CD14-positive monocyte (primary cell): ENCODE data around the gene NPLOC4. TPM values are rescaled to one million over a fixed set of nuclear protein-coding genes. Genes with fewer than 3 reads are reported as not detected.

Experiments
- DNase-seq, 3 donors: peaks; one replicate each; pipeline ENCODE4 v3.0.0-alpha.2; 2011 to 2022
- H2AFZ ChIP-seq: 2 replicates; pipeline ENCODE4 v1.6.0; 2012; ENCODE audit warnings: mild to moderate bottlenecking, low read depth, low read length, inconsistent platforms; ENCODE audit not compliant: insufficient read depth, poor library complexity, severe bottlenecking
- H3K27ac ChIP-seq, 2 donors: 1 replicate in 1 of 2; 2 replicates in 1 of 2; pipeline ENCODE4 v1.5.1; 2012 to 2013; ENCODE audit warnings: low read length in 2 of 2, control low read depth in 1 of 2, inconsistent platforms in 1 of 2, low read depth in 1 of 2, mild to moderate bottlenecking in 1 of 2
- H3K27me3 ChIP-seq, 2 donors: one replicate each; pipeline versions ENCODE4 v1.6.0 to v1.6.1; 2011 to 2013; ENCODE audit warnings: low read length in 2 of 2; ENCODE audit not compliant: control insufficient read depth in 2 of 2, insufficient read depth in 2 of 2
- H3K36me3 ChIP-seq, 2 donors: replicated peaks in 1 of 2; 1 replicate in 1 of 2; 2 replicates in 1 of 2; pipeline versions ENCODE4 v1.5.1 to v1.6.1; 2012 to 2013; ENCODE audit warnings: low read length in 2 of 2, control low read depth in 1 of 2, inconsistent platforms in 1 of 2, mild to moderate bottlenecking in 1 of 2; ENCODE audit not compliant: insufficient read depth in 2 of 2, control insufficient read depth in 1 of 2
- H3K4me1 ChIP-seq, 2 donors: 1 replicate in 1 of 2; 2 replicates in 1 of 2; pipeline versions ENCODE4 v1.5.1 to v1.6.1; 2012 to 2013; ENCODE audit warnings: low read length in 2 of 2, control low read depth in 1 of 2, inconsistent platforms in 1 of 2, mild to moderate bottlenecking in 1 of 2, moderate library complexity in 1 of 2; ENCODE audit not compliant: insufficient read depth in 2 of 2, control insufficient read depth in 1 of 2
- H3K4me2 ChIP-seq: replicated peaks from 2 replicates; pipeline ENCODE3; 2012; ENCODE audit warnings: low read length, moderate library complexity, mild to moderate bottlenecking; ENCODE audit not compliant: poor library complexity, severe bottlenecking; ENCODE audit errors: extremely low read depth
- H3K4me3 ChIP-seq, 3 experiments: fragments of 200-600 bp in 1 of 3; sonication (generic) in 1 of 3; replicated peaks in 1 of 3; 1 replicate in 2 of 3; 2 replicates in 1 of 3; pipeline ENCODE4 v1.5.1; 2011 to 2013; ENCODE audit warnings: low read length in 3 of 3, mild to moderate bottlenecking in 3 of 3, control low read depth in 2 of 3, low read depth in 2 of 3, inconsistent platforms in 1 of 3, moderate library complexity in 1 of 3
- H3K79me2 ChIP-seq: 2 replicates; pipeline ENCODE4 v1.6.0; 2012; ENCODE audit warnings: mild to moderate bottlenecking, control low read depth, inconsistent platforms, low read length, moderate library complexity; ENCODE audit not compliant: insufficient read depth
- H3K9ac ChIP-seq: 2 replicates; pipeline ENCODE4 v1.6.0; 2017; ENCODE audit warnings: low read length, mild to moderate bottlenecking; ENCODE audit not compliant: insufficient read depth, poor library complexity, severe bottlenecking
- H3K9me3 ChIP-seq, 2 donors: replicated peaks in 1 of 2; 1 replicate in 1 of 2; 2 replicates in 1 of 2; pipeline versions ENCODE4 v1.5.1 to v1.6.1; 2012 to 2013; ENCODE audit warnings: low read length in 2 of 2, control low read depth in 1 of 2; ENCODE audit not compliant: control insufficient read depth in 1 of 2, insufficient read depth in 1 of 2
- H4K20me1 ChIP-seq: 2 replicates; pipeline ENCODE4 v1.6.0; 2012; ENCODE audit warnings: mild to moderate bottlenecking, low read length, control low read depth, moderate library complexity; ENCODE audit not compliant: insufficient read depth
- H3K27ac Mint-ChIP-seq, 7 donors: one replicate each; pipeline ENCODE4 v1.8.0; 2020; ENCODE audit warnings: mild to moderate bottlenecking in 7 of 7, mixed read lengths in 7 of 7, moderate library complexity in 6 of 7, inconsistent platforms in 2 of 7
- H3K27me3 Mint-ChIP-seq, 3 donors: one replicate each; pipeline ENCODE4 v1.8.0; 2021 to 2022; ENCODE audit warnings: low read depth in 3 of 3, mild to moderate bottlenecking in 3 of 3, mixed read lengths in 3 of 3, moderate library complexity in 3 of 3, inconsistent platforms in 1 of 3
- H3K36me3 Mint-ChIP-seq, 2 donors: one replicate each; pipeline ENCODE4 v1.8.0; 2020; ENCODE audit warnings: mixed read lengths in 2 of 2, inconsistent platforms in 1 of 2, mild to moderate bottlenecking in 1 of 2
- H3K4me1 Mint-ChIP-seq: one replicate; pipeline ENCODE4 v1.8.0; 2020; ENCODE audit warnings: mild to moderate bottlenecking, mixed read lengths
- H3K4me3 Mint-ChIP-seq, 2 donors: one replicate each; pipeline ENCODE4 v1.8.0; 2020; ENCODE audit warnings: mild to moderate bottlenecking in 2 of 2, mixed read lengths in 2 of 2, moderate library complexity in 1 of 2
- H3K9me3 Mint-ChIP-seq, 7 donors: one replicate each; pipeline ENCODE4 v1.8.0; 2020 to 2022; ENCODE audit warnings: mixed read lengths in 7 of 7, mild to moderate bottlenecking in 6 of 7, moderate library complexity in 6 of 7, inconsistent platforms in 2 of 7
- WGBS: methylation state at CpG from one replicate; pipeline ENCODE4 v1.1.5; 2013; ENCODE audit warnings: missing lambda C conversion rate; ENCODE audit not compliant: insufficient coverage; 5-methylcytosine and 5-hydroxymethylcytosine counted together
- intact Hi-C, 2 donors: fragments of 100-400 bp; cut with micrococcal nuclease; formaldehyde crosslinking; loops; one replicate each; pipeline versions ENCODE4 v1.15.0 to v1.15.1; 2023
- polyA plus RNA-seq, 3 donors: library from polyadenylated mRNA; depleted of rRNA in 1 of 3; unstranded in 2 of 3; stranded (reverse) in 1 of 3; fragments of 300-500 nt in 2 of 3; fragments of >200 nt in 1 of 3; fragmentation: Illumina TruSeq in 2 of 3; gene quantifications; 1 replicate in 2 of 3; 2 replicates in 1 of 3; pipeline ENCODE4 v1.2.3, GENCODE V29; 2012 to 2021
- TF ChIP-seq, protein P1 (sequence below): fragments of 200-600 bp; IDR thresholded peaks from one replicate; pipeline ENCODE4 v1.8.0; 2022; ENCODE audit warnings: antibody characterized with exemption, mild to moderate bottlenecking

The NPLOC4 gene
- polyA plus RNA-seq, 3 donors: 92.1 to 112 (median 106) TPM

DNA sequence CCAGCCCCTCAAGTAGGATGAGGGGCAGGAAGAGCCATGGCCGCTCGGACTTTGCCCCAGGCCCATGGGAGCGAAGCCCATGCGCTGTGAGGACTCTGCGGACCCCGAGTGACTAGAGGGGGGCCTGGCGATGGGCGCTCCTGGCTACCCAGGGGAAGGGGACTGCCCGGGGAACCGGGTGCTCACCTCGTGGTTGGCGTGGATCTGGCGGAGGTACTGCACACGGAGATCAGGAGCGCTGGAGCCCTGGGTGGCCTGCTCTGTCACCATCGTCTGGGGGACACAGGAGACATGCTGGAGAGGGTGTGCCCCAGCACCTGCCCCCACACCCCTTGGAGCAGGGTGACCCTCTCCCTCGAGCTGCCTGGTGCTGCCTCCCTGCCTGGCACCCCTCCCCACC, 95.8 kb downstream of the NPLOC4 start:
- 98% methylated on average over 16 of the region's 17 CpGs for WGBS
- Mint-ChIP-seq H3K27me3 (peaks cover 16 to 22% (median 17%) of the 10 kb centered on the region in 3 donors), H3K9me3 (peaks cover 0 to 2% (median 0%) of the 10 kb centered on the region in 7 donors), H3K36me3 (peaks cover 47 to 80% of the 10 kb centered on the region in 2 donors), H3K4me1 (peaks cover 8% of the 10 kb centered on the region), H3K27ac (peak overlapping the region in 1 of 7 donors; percentile 41), H3K4me3 (no peak overlapping the region)
- TF ChIP-seq, protein P1, sequence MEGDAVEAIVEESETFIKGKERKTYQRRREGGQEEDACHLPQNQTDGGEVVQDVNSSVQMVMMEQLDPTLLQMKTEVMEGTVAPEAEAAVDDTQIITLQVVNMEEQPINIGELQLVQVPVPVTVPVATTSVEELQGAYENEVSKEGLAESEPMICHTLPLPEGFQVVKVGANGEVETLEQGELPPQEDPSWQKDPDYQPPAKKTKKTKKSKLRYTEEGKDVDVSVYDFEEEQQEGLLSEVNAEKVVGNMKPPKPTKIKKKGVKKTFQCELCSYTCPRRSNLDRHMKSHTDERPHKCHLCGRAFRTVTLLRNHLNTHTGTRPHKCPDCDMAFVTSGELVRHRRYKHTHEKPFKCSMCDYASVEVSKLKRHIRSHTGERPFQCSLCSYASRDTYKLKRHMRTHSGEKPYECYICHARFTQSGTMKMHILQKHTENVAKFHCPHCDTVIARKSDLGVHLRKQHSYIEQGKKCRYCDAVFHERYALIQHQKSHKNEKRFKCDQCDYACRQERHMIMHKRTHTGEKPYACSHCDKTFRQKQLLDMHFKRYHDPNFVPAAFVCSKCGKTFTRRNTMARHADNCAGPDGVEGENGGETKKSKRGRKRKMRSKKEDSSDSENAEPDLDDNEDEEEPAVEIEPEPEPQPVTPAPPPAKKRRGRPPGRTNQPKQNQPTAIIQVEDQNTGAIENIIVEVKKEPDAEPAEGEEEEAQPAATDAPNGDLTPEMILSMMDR: no peak
- H3K79me2 ChIP-seq: no peaks in the 10 kb centered on the region
- peaks cover 68 to 80% of the 10 kb centered on the region in 2 donors for H3K36me3 ChIP-seq
- DNase-seq: no peak
- H3K4me2 ChIP-seq: no peak overlapping the region
- peaks cover 9% of the 10 kb centered on the region for H4K20me1 ChIP-seq
- H3K9ac ChIP-seq: no peak overlapping the region
- H2AFZ ChIP-seq: no peak overlapping the region
- peaks cover 5 to 18% of the 10 kb centered on the region in 2 donors for H3K27me3 ChIP-seq
- peaks cover 7 to 12% of the 10 kb centered on the region in 2 donors for H3K4me1 ChIP-seq
- intact Hi-C loops: no loop called here
- peaks cover 0 to 9% of the 10 kb centered on the region in 2 donors for H3K9me3 ChIP-seq
- no peak overlapping the region for H3K27ac ChIP-seq
- no peak overlapping the region for H3K4me3 ChIP-seq

DNA sequence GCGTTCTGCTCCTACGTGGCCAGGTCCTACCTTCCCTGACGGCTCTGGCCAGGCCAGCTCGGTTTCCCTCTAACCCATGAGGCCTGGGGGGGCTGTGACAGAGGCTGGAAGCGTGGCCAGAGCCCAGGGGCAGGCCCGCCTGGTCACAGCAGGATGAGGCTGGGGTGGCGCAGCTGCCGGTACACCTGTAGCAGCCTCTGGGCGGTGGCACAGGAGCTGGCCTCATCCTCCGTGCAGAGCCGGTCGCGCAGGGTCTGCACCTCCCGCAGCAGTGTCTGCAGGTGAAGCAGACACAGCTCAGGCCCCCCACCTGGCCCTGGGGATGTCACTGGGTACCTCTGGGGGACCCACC, 96.3 kb downstream of the NPLOC4 start:
- WGBS: 100% methylated on average over 14 of the region's 14 CpGs
- Mint-ChIP-seq H3K27ac (no peak overlapping the region), H3K27me3 (peaks cover 20 to 27% (median 22%) of the 10 kb centered on the region in 3 donors), H3K4me1 (peaks cover 9% of the 10 kb centered on the region), H3K36me3 (peaks cover 43 to 75% of the 10 kb centered on the region in 2 donors), H3K4me3 (no peak overlapping the region), H3K9me3 (peaks cover 0 to 6% (median 1%) of the 10 kb centered on the region in 7 donors)
- Histone ChIP-seq H3K36me3 (peaks cover 64 to 75% of the 10 kb centered on the region in 2 donors), H3K9me3 (peaks cover 0 to 14% of the 10 kb centered on the region in 2 donors), H4K20me1 (peaks cover 13% of the 10 kb centered on the region), H3K79me2 (no peaks in the 10 kb centered on the region), H3K4me2 (no peak overlapping the region), H3K4me3 (no peak overlapping the region), H3K9ac (no peak overlapping the region), H2AFZ (no peak overlapping the region), H3K27ac (no peak overlapping the region), H3K27me3 (peaks cover 9 to 23% of the 10 kb centered on the region in 2 donors), H3K4me1 (peaks cover 7 to 12% of the 10 kb centered on the region in 2 donors)
- intact Hi-C loops: no loop called here
- TF ChIP-seq, protein P1: no peak
- no peak for DNase-seq
